ENCODE results near the gene MUC4.

DNA sequence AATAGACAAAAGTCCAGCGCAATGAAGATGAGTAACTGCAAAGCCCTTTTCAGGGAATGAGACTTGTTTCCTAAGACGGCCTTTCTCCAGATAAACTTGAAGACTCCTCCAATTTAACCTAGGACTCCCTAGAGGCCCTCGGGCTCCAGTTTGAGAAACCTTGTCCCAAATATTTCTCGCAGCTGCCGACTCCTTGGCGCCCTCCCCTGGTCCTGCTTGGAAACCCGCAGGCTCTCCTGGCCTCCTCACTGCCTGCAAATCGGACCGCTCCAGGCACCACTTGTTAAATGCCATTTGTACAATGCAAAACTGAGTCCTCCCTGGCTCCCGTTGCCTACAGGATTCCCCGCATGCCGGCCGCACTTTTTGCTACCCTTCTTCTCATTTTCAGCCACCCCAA is 36.8 kb downstream of the MUC4 start:
- TF ChIP-seq, protein P1, sequence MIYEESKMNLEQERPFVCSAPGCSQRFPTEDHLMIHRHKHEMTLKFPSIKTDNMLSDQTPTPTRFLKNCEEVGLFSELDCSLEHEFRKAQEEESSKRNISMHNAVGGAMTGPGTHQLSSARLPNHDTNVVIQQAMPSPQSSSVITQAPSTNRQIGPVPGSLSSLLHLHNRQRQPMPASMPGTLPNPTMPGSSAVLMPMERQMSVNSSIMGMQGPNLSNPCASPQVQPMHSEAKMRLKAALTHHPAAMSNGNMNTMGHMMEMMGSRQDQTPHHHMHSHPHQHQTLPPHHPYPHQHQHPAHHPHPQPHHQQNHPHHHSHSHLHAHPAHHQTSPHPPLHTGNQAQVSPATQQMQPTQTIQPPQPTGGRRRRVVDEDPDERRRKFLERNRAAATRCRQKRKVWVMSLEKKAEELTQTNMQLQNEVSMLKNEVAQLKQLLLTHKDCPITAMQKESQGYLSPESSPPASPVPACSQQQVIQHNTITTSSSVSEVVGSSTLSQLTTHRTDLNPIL (CRISPR knock-in tag; IDR thresholded peaks at IDR 0.05; ENCODE audit: low read depth) = no peak
- TF ChIP-seq, protein P2, sequence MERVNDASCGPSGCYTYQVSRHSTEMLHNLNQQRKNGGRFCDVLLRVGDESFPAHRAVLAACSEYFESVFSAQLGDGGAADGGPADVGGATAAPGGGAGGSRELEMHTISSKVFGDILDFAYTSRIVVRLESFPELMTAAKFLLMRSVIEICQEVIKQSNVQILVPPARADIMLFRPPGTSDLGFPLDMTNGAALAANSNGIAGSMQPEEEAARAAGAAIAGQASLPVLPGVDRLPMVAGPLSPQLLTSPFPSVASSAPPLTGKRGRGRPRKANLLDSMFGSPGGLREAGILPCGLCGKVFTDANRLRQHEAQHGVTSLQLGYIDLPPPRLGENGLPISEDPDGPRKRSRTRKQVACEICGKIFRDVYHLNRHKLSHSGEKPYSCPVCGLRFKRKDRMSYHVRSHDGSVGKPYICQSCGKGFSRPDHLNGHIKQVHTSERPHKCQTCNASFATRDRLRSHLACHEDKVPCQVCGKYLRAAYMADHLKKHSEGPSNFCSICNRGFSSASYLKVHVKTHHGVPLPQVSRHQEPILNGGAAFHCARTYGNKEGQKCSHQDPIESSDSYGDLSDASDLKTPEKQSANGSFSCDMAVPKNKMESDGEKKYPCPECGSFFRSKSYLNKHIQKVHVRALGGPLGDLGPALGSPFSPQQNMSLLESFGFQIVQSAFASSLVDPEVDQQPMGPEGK (CRISPR knock-in tag; IDR thresholded peaks at IDR 0.05; ENCODE audit: borderline replicate concordance) = no peak
- no peak for TF ChIP-seq ARNTL (CRISPR knock-in tag; IDR thresholded peaks at IDR 0.05; ENCODE audit: borderline replicate concordance, low read depth)
- TF ChIP-seq ZFP30 (CRISPR knock-in tag; IDR thresholded peaks at IDR 0.05) = no peak
- TF ChIP-seq CSDC2 (CRISPR knock-in tag; IDR thresholded peaks at IDR 0.05) = no peak
- no peak for TF ChIP-seq TOX (CRISPR knock-in tag; IDR thresholded peaks at IDR 0.05; ENCODE audit: borderline replicate concordance)
- TF ChIP-seq ZNF70 (CRISPR knock-in tag; IDR thresholded peaks at IDR 0.05) = no peak
- no peak for TF ChIP-seq ZC3H10 (CRISPR knock-in tag; IDR thresholded peaks at IDR 0.05)
- TF ChIP-seq RARB (CRISPR knock-in tag; IDR thresholded peaks at IDR 0.05) = no peak
- TF ChIP-seq TCF4 (CRISPR knock-in tag; IDR thresholded peaks at IDR 0.05; ENCODE audit: borderline replicate concordance) = no peak
